WTC11 (cell line): ENCODE data around the gene IFITM10. TPM values are rescaled to one million over a fixed set of nuclear protein-coding genes. Genes with fewer than 3 reads are reported as not detected.

Experiments used
- ATAC-seq: fragments of 200-7000 bp; cut with Tn5 transposase; 2 replicates; pipeline ENCODE4 v1.10.0; 2021; ENCODE audit warnings: mild to moderate bottlenecking, moderate library complexity
- CTCF ChIA-PET: fragments of 300-600 bp; sonication (Branson Sonifier 250); formaldehyde crosslinking; loops from one replicate; lab custom pipeline; 2021; ENCODE audit warnings: antibody characterized with exemption; lab: Charles Lee
- POLR2A ChIA-PET: fragments of 350-600 bp; sonication (Branson Sonifier 250); formaldehyde crosslinking; loops from one replicate; lab custom pipeline; 2021; ENCODE audit warnings: antibody characterized with exemption; lab: Charles Lee
- DNase-seq: peaks from one replicate; pipeline ENCODE4 v3.0.0; 2021; ENCODE audit warnings: low spot score
- H3K27ac Mint-ChIP-seq: 2 replicates; pipeline ENCODE4 v1.8.0; 2021; ENCODE audit warnings: mixed read lengths
- H3K27me3 Mint-ChIP-seq: 2 replicates; pipeline ENCODE4 v1.8.0; 2021; ENCODE audit warnings: low read depth, mild to moderate bottlenecking, moderate library complexity, mixed read lengths
- H3K36me3 Mint-ChIP-seq: 2 replicates; pipeline ENCODE4 v1.8.0; 2021; ENCODE audit warnings: mixed read lengths
- H3K4me1 Mint-ChIP-seq: 2 replicates; pipeline ENCODE4 v1.8.0; 2022; ENCODE audit warnings: mixed read lengths
- H3K4me3 Mint-ChIP-seq: 2 replicates; pipeline ENCODE4 v1.8.0; 2021; ENCODE audit warnings: mild to moderate bottlenecking, moderate library complexity, mixed read lengths
- H3K9me3 Mint-ChIP-seq: 2 replicates; pipeline ENCODE4 v1.8.0; 2021; ENCODE audit warnings: mixed read lengths
- AFF4 ChIP-seq: sonication (generic); formaldehyde crosslinking; IDR thresholded peaks from 2 replicates; pipeline ENCODE4 v1.8.1; 2023; ENCODE audit warnings: mild to moderate bottlenecking, missing genetic modification reagents, borderline replicate concordance
- AR ChIP-seq: fragments of 250-450 bp; sonication (Bioruptor Pico); IDR thresholded peaks from 2 replicates; pipeline ENCODE4 v1.9.0; 2021; ENCODE audit warnings: mild to moderate bottlenecking
- ATF6 ChIP-seq: sonication (generic); formaldehyde crosslinking; IDR thresholded peaks from 2 replicates; pipeline ENCODE4 v1.8.1; 2023; ENCODE audit warnings: mild to moderate bottlenecking, missing genetic modification reagents
- IRF1 ChIP-seq: sonication (generic); formaldehyde crosslinking; IDR thresholded peaks from 2 replicates; pipeline ENCODE4 v1.8.0; 2023; ENCODE audit warnings: missing genetic modification reagents
- MLX ChIP-seq: sonication (generic); formaldehyde crosslinking; IDR thresholded peaks from 2 replicates; pipeline ENCODE4 v1.8.1; 2023; ENCODE audit warnings: mild to moderate bottlenecking, missing genetic modification reagents, moderate library complexity
- MYBL2 ChIP-seq: sonication (generic); formaldehyde crosslinking; IDR thresholded peaks from 2 replicates; pipeline ENCODE4 v1.8.1; 2023; ENCODE audit warnings: mild to moderate bottlenecking, moderate library complexity, missing genetic modification reagents
- PRDM15 ChIP-seq: sonication (generic); formaldehyde crosslinking; IDR thresholded peaks from 2 replicates; pipeline ENCODE4 v1.8.0; 2022; ENCODE audit warnings: missing genetic modification reagents
- PRRX2 ChIP-seq: fragments of 250-450 bp; sonication (Bioruptor Pico); IDR thresholded peaks from 2 replicates; pipeline ENCODE4 v1.8.0; 2021; ENCODE audit warnings: mild to moderate bottlenecking
- RELA ChIP-seq: sonication (generic); formaldehyde crosslinking; IDR thresholded peaks from 2 replicates; pipeline ENCODE4 v1.8.1; 2022; ENCODE audit warnings: missing genetic modification reagents, mild to moderate bottlenecking, borderline replicate concordance
- STAT6 ChIP-seq: sonication (generic); formaldehyde crosslinking; conservative IDR thresholded peaks from 2 replicates; pipeline ENCODE4 v1.8.1; 2023; ENCODE audit warnings: mild to moderate bottlenecking, low read depth, missing genetic modification reagents, moderate library complexity
- TP53 ChIP-seq: sonication (generic); formaldehyde crosslinking; IDR thresholded peaks from 2 replicates; pipeline ENCODE4 v1.8.1; 2023; ENCODE audit warnings: mild to moderate bottlenecking, missing genetic modification reagents
- ZNF396 ChIP-seq: fragments of 250-450 bp; sonication (Bioruptor Pico); IDR thresholded peaks from 2 replicates; pipeline ENCODE4 v1.8.0; 2021; ENCODE audit warnings: mild to moderate bottlenecking, moderate library complexity, borderline replicate concordance
- ZNF512 ChIP-seq: sonication (generic); formaldehyde crosslinking; IDR thresholded peaks from 2 replicates; pipeline ENCODE4 v1.8.1; 2022; ENCODE audit warnings: missing genetic modification reagents, borderline replicate concordance
- ZNF671 ChIP-seq: fragments of 250-450 bp; sonication (Bioruptor Pico); IDR thresholded peaks from 2 replicates; pipeline ENCODE4 v1.8.0; 2021; ENCODE audit warnings: mild to moderate bottlenecking
- total RNA-seq: library from RNA; stranded (reverse); gene quantifications from 3 replicates; pipeline ENCODE4 v1.2.3, GENCODE V29; 2021

Gene IFITM10
- total RNA-seq, 1 experiment from 2014 or later = 1.7 TPM

GRCh38 chr11:1739576-1739975 is 10.8 kb downstream of the IFITM10 start (continued):
- no peak for TF ChIP-seq MLX (CRISPR knock-in tag)
- TF ChIP-seq TP53 (CRISPR knock-in tag) = no peak
- no peak for TF ChIP-seq ZNF671
- TF ChIP-seq, all 79 proteins: peak for 0

GRCh38 chr11:1738380-1738779 is 12.0 kb downstream of the IFITM10 start:
- no peak overlapping the region for H3K27ac Mint-ChIP-seq
- ChIA-PET CTCF (no interaction called here), POLR2A (interaction anchor here (0.6 kb wide), 1 partner anchor 180 kb away, joined by 5 read pairs; no protein-coding TSS in a partner anchor)
- H3K27me3 Mint-ChIP-seq = peaks cover 51% of the 10 kb centered on the region
- H3K36me3 Mint-ChIP-seq = no peaks in the 10 kb centered on the region
- H3K4me1 Mint-ChIP-seq = no peaks in the 10 kb centered on the region
- no peak for TF ChIP-seq IRF1
- no peak for TF ChIP-seq ZNF512
- TF ChIP-seq STAT6 (CRISPR knock-in tag) = no peak
- TF ChIP-seq PRRX2 (CRISPR knock-in tag) = no peak
- TF ChIP-seq AR (CRISPR knock-in tag) = no peak
- TF ChIP-seq PRDM15 = no peak
- no peak for TF ChIP-seq AFF4 (CRISPR knock-in tag)
- TF ChIP-seq ZNF396 (CRISPR knock-in tag) = no peak
- TF ChIP-seq ATF6 (CRISPR knock-in tag) = no peak
- TF ChIP-seq TP53 (CRISPR knock-in tag) = no peak
- TF ChIP-seq RELA = no peak
- TF ChIP-seq MYBL2 (CRISPR knock-in tag) = no peak
- TF ChIP-seq ZNF671 = no peak
- H3K4me3 Mint-ChIP-seq = no peak overlapping the region
- H3K9me3 Mint-ChIP-seq = peaks cover 31% of the 10 kb centered on the region
- DNase-seq (no peak), ATAC-seq (no peak)
